CD14-positive monocyte (primary cell): ENCODE measurements around the gene ADAT3. TPM values are rescaled to one million over a fixed set of nuclear protein-coding genes. Genes with fewer than 3 reads are reported as not detected.

Experiments used
- DNase-seq, 3 donors: peaks; one replicate each; pipeline ENCODE4 v3.0.0-alpha.2; 2011 to 2022
- H2AFZ ChIP-seq: 2 replicates; pipeline ENCODE4 v1.6.0; 2012; ENCODE audit warnings: mild to moderate bottlenecking, low read depth, low read length, inconsistent platforms; ENCODE audit not compliant: insufficient read depth, poor library complexity, severe bottlenecking
- H3K27ac ChIP-seq, 2 donors: 1 replicate in 1 of 2; 2 replicates in 1 of 2; pipeline ENCODE4 v1.5.1; 2012 to 2013; ENCODE audit warnings: low read length in 2 of 2, control low read depth in 1 of 2, inconsistent platforms in 1 of 2, low read depth in 1 of 2, mild to moderate bottlenecking in 1 of 2
- H3K27me3 ChIP-seq, 2 donors: one replicate each; pipeline versions ENCODE4 v1.6.0 to v1.6.1; 2011 to 2013; ENCODE audit warnings: low read length in 2 of 2; ENCODE audit not compliant: control insufficient read depth in 2 of 2, insufficient read depth in 2 of 2
- H3K36me3 ChIP-seq, 2 donors: replicated peaks in 1 of 2; 1 replicate in 1 of 2; 2 replicates in 1 of 2; pipeline versions ENCODE4 v1.5.1 to v1.6.1; 2012 to 2013; ENCODE audit warnings: low read length in 2 of 2, control low read depth in 1 of 2, inconsistent platforms in 1 of 2, mild to moderate bottlenecking in 1 of 2; ENCODE audit not compliant: insufficient read depth in 2 of 2, control insufficient read depth in 1 of 2
- H3K4me1 ChIP-seq, 2 donors: 1 replicate in 1 of 2; 2 replicates in 1 of 2; pipeline versions ENCODE4 v1.5.1 to v1.6.1; 2012 to 2013; ENCODE audit warnings: low read length in 2 of 2, control low read depth in 1 of 2, inconsistent platforms in 1 of 2, mild to moderate bottlenecking in 1 of 2, moderate library complexity in 1 of 2; ENCODE audit not compliant: insufficient read depth in 2 of 2, control insufficient read depth in 1 of 2
- H3K4me2 ChIP-seq: replicated peaks from 2 replicates; pipeline ENCODE3; 2012; ENCODE audit warnings: low read length, moderate library complexity, mild to moderate bottlenecking; ENCODE audit not compliant: poor library complexity, severe bottlenecking; ENCODE audit errors: extremely low read depth
- H3K4me3 ChIP-seq, 3 experiments: fragments of 200-600 bp in 1 of 3; sonication (generic) in 1 of 3; replicated peaks in 1 of 3; 1 replicate in 2 of 3; 2 replicates in 1 of 3; pipeline ENCODE4 v1.5.1; 2011 to 2013; ENCODE audit warnings: low read length in 3 of 3, mild to moderate bottlenecking in 3 of 3, control low read depth in 2 of 3, low read depth in 2 of 3, inconsistent platforms in 1 of 3, moderate library complexity in 1 of 3
- H3K79me2 ChIP-seq: 2 replicates; pipeline ENCODE4 v1.6.0; 2012; ENCODE audit warnings: mild to moderate bottlenecking, control low read depth, inconsistent platforms, low read length, moderate library complexity; ENCODE audit not compliant: insufficient read depth
- H3K9ac ChIP-seq: 2 replicates; pipeline ENCODE4 v1.6.0; 2017; ENCODE audit warnings: low read length, mild to moderate bottlenecking; ENCODE audit not compliant: insufficient read depth, poor library complexity, severe bottlenecking
- H3K9me3 ChIP-seq, 2 donors: replicated peaks in 1 of 2; 1 replicate in 1 of 2; 2 replicates in 1 of 2; pipeline versions ENCODE4 v1.5.1 to v1.6.1; 2012 to 2013; ENCODE audit warnings: low read length in 2 of 2, control low read depth in 1 of 2; ENCODE audit not compliant: control insufficient read depth in 1 of 2, insufficient read depth in 1 of 2
- H4K20me1 ChIP-seq: 2 replicates; pipeline ENCODE4 v1.6.0; 2012; ENCODE audit warnings: mild to moderate bottlenecking, low read length, control low read depth, moderate library complexity; ENCODE audit not compliant: insufficient read depth
- H3K27ac Mint-ChIP-seq, 7 donors: one replicate each; pipeline ENCODE4 v1.8.0; 2020; ENCODE audit warnings: mild to moderate bottlenecking in 7 of 7, mixed read lengths in 7 of 7, moderate library complexity in 6 of 7, inconsistent platforms in 2 of 7
- H3K27me3 Mint-ChIP-seq, 3 donors: one replicate each; pipeline ENCODE4 v1.8.0; 2021 to 2022; ENCODE audit warnings: low read depth in 3 of 3, mild to moderate bottlenecking in 3 of 3, mixed read lengths in 3 of 3, moderate library complexity in 3 of 3, inconsistent platforms in 1 of 3
- H3K36me3 Mint-ChIP-seq, 2 donors: one replicate each; pipeline ENCODE4 v1.8.0; 2020; ENCODE audit warnings: mixed read lengths in 2 of 2, inconsistent platforms in 1 of 2, mild to moderate bottlenecking in 1 of 2
- H3K4me1 Mint-ChIP-seq: one replicate; pipeline ENCODE4 v1.8.0; 2020; ENCODE audit warnings: mild to moderate bottlenecking, mixed read lengths
- H3K4me3 Mint-ChIP-seq, 2 donors: one replicate each; pipeline ENCODE4 v1.8.0; 2020; ENCODE audit warnings: mild to moderate bottlenecking in 2 of 2, mixed read lengths in 2 of 2, moderate library complexity in 1 of 2
- H3K9me3 Mint-ChIP-seq, 7 donors: one replicate each; pipeline ENCODE4 v1.8.0; 2020 to 2022; ENCODE audit warnings: mixed read lengths in 7 of 7, mild to moderate bottlenecking in 6 of 7, moderate library complexity in 6 of 7, inconsistent platforms in 2 of 7
- CTCF ChIP-seq: fragments of 200-600 bp; IDR thresholded peaks from one replicate; pipeline ENCODE4 v1.8.0; 2022; ENCODE audit warnings: antibody characterized with exemption, mild to moderate bottlenecking
- WGBS: methylation state at CpG from one replicate; pipeline ENCODE4 v1.1.5; 2013; ENCODE audit warnings: missing lambda C conversion rate; ENCODE audit not compliant: insufficient coverage; 5-methylcytosine and 5-hydroxymethylcytosine counted together
- intact Hi-C, 2 donors: fragments of 100-400 bp; cut with micrococcal nuclease; formaldehyde crosslinking; loops; one replicate each; pipeline versions ENCODE4 v1.15.0 to v1.15.1; 2023
- polyA plus RNA-seq, 3 donors: library from polyadenylated mRNA; depleted of rRNA in 1 of 3; unstranded in 2 of 3; stranded (reverse) in 1 of 3; fragments of 300-500 nt in 2 of 3; fragments of >200 nt in 1 of 3; fragmentation: Illumina TruSeq in 2 of 3; gene quantifications; 1 replicate in 2 of 3; 2 replicates in 1 of 3; pipeline ENCODE4 v1.2.3, GENCODE V29; 2012 to 2021

ADAT3 gene
- polyA plus RNA-seq, 3 donors: 2.7 to 3.2 (median 3.1) TPM

DNA sequence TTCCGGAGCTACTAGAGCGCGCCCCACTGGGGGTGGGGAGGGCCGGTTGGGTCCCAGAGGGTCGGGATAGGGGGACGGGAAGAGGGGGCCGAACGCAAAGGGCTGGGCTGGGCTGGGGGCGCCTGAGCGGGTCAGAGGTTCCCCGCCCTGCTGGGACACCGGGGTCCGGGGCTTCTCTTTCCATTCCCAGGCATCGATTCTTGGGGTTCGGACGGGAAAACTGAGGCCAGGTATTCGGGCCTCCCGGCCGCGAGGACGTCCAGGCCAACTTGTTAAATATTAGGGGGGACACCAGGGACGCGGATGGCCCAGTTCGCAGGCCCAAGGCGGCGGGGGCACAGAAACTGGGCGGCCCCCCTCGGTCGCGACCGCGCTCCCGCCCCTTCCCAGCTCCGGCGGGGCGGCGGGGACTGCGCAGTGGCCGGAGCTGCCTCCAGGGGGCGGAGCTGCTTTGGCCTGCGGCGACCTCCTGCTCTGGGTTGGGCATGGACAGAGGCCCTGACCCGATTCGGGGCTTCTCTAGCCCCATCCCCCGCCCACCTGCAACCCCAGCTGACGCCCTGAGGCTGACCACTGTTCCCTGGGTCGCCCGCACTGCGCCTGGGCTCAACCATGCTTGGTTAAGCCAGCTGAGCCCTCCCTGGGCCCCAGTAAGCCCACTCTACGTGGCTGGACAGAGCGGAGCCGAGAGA lies 40.6 kb upstream of the ADAT3 start:
- Histone ChIP-seq H3K27me3 (no peaks in the 10 kb centered on the region), H2AFZ (peak overlapping the region; percentile 88), H3K9me3 (no peaks in the 10 kb centered on the region), H3K36me3 (no peaks in the 10 kb centered on the region), H3K4me2 (peak overlapping the region; percentile 95), H4K20me1 (peaks cover 30% of the 10 kb centered on the region), H3K4me1 (peaks cover 38 to 40% of the 10 kb centered on the region in 2 donors), H3K27ac (peak overlapping the region; percentile 92 to 97), H3K4me3 (peak overlapping the region; percentile 67 to 93 (median 93)), H3K79me2 (peaks cover 41% of the 10 kb centered on the region), H3K9ac (peak overlapping the region; percentile 88)
- intact Hi-C loops: loop anchor here in 1 of 2 donors (5.0 kb wide), 1 partner anchor 33 kb away; no protein-coding TSS in a partner anchor
- Mint-ChIP-seq H3K4me3 (peak overlapping the region; percentile 80 to 81), H3K27me3 (peaks cover 0 to 4% (median 0%) of the 10 kb centered on the region in 3 donors), H3K4me1 (peaks cover 32% of the 10 kb centered on the region), H3K27ac (peak overlapping the region; percentile 69 to 95 (median 92)), H3K9me3 (no peaks in the 10 kb centered on the region), H3K36me3 (peaks cover 0 to 8% of the 10 kb centered on the region in 2 donors)
- peak; percentile 97 for TF ChIP-seq CTCF
- WGBS: under 1% methylated on average over 44 of the region's 52 CpGs
- DNase-seq: peak; percentile 67 to 73 (median 71)

- WGBS: 83% methylated on average over 10 of the region's 17 CpGs
- Histone ChIP-seq H2AFZ (peak overlapping the region; percentile 88), H3K27me3 (no peaks in the 10 kb centered on the region), H3K4me3 (peak overlapping the region in 2 of 3 experiments; percentile 93), H3K4me2 (peak overlapping the region; percentile 95), H3K36me3 (no peaks in the 10 kb centered on the region), H3K27ac (peak overlapping the region; percentile 92 to 97), H4K20me1 (peaks cover 26% of the 10 kb centered on the region), H3K9me3 (no peaks in the 10 kb centered on the region), H3K4me1 (peaks cover 30 to 32% of the 10 kb centered on the region in 2 donors), H3K79me2 (peaks cover 41% of the 10 kb centered on the region), H3K9ac (peak overlapping the region; percentile 88)
- Mint-ChIP-seq H3K4me3 (peak overlapping the region in 1 of 2 donors; percentile 63), H3K27ac (peak overlapping the region; percentile 31 to 94 (median 83)), H3K27me3 (peaks cover 0 to 3% (median 0%) of the 10 kb centered on the region in 3 donors), H3K4me1 (peaks cover 26% of the 10 kb centered on the region), H3K36me3 (peaks cover 0 to 12% of the 10 kb centered on the region in 2 donors), H3K9me3 (no peaks in the 10 kb centered on the region)
- DNase-seq: no peak
- intact Hi-C loops: no loop called here
- no peak for TF ChIP-seq CTCF
Measured at GRCh38 chr19:1865172-1866010, 39.8 kb upstream of the ADAT3 start.
